SK-N-DZ (cell line): Measurements from ENCODE around the gene MIPOL1. TPM values are rescaled to one million over a fixed set of nuclear protein-coding genes. Genes with fewer than 3 reads are reported as not detected.
"Not testable (repeated sequence)": the region's sequence is repeated elsewhere in the genome, so short reads cannot be mapped to it uniquely, and the experiment has no call there.

Source experiments
- DNase-seq: peaks from one replicate; pipeline ENCODE4 v3.0.0-alpha.2; 2015; ENCODE audit warnings: low spot score
- polyA plus RNA-seq, 2 experiments: library from polyadenylated mRNA; depleted of rRNA; stranded (reverse); fragments of >200 nt; gene quantifications; 2 replicates each; pipeline ENCODE4 v1.2.3, GENCODE V29; 2014

Gene MIPOL1, protein sequence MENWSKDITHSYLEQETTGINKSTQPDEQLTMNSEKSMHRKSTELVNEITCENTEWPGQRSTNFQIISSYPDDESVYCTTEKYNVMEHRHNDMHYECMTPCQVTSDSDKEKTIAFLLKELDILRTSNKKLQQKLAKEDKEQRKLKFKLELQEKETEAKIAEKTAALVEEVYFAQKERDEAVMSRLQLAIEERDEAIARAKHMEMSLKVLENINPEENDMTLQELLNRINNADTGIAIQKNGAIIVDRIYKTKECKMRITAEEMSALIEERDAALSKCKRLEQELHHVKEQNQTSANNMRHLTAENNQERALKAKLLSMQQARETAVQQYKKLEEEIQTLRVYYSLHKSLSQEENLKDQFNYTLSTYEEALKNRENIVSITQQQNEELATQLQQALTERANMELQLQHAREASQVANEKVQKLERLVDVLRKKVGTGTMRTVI
- 0.08 and 0.17 TPM in 2 replicates for polyA plus RNA-seq (2014; cell fraction: cytosol; rRNA removed)
- 0.14 and 0.29 TPM in 2 replicates for polyA plus RNA-seq (2014; cell fraction: nucleus; rRNA removed)

DNA sequence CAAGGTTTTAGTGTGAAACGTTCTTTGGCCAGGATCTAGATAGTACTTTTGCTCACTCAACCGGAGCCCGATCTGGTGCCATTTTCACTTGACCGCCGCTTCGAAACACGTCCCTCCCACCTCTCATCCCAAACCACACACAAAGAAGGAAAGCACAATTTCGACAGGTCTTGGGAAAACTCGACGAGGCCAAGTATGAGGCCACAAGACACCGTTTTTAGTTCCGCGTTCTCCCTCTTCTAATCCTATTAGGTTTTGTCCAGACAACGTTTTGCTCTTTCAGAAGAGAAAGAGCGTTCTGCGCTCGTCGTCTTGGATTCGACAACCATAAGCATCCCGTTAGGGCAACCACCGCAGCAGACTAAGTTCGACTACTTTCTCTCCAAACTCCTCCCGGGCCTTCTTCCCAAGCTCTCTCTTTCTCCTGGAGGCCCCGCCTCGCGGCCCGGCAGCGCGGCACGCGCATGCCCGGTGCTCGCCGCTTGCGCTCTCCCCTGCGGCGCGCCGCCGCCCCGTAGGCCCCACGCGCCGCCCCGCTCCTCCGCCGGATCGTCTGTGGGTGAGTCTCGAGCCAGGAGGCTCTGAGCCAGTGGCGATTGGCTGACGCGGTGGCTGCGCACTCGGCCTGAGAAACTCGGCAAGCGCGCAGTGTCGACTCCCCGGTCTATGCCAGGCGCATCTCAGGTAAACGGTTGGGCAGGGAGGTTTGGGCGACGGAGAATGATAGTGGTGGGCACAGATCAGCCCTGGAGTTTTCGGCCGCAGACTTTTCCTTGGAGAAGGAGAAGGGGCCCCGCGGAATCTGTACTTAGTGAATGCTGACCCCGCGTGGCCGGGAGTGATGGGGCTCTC, at the start of gene MIPOL1:
TSS of gene MIPOL1 (plus strand) at position 517 of the 852 bp plus-strand sequence. CDS start 49,952 bp downstream, outside the sequence.
- DNase-seq = no peak

DNA sequence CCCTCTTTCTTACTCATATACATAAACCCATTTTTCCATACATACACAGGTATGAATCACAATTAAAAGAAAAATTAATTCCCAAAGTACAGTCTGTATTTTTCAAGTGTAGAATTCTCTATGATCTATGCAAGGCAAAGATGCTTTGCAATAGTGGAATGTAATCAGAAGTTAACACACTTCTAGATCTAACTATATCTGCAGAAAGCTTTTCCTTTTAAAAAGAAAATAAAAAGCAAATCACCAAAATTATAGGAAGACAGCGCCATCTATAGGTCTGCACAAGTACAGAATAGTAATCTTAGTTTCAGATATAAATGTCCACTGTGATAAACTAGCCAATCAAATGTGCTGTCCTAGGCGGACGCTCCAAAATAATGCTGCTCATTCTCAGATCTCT, 47.3 kb upstream of the MIPOL1 start:
- peak; percentile 4 for DNase-seq

GRCh38 chr14:37153005-37153404, 44.7 kb upstream of the MIPOL1 start:
- DNase-seq = no peak

DNA sequence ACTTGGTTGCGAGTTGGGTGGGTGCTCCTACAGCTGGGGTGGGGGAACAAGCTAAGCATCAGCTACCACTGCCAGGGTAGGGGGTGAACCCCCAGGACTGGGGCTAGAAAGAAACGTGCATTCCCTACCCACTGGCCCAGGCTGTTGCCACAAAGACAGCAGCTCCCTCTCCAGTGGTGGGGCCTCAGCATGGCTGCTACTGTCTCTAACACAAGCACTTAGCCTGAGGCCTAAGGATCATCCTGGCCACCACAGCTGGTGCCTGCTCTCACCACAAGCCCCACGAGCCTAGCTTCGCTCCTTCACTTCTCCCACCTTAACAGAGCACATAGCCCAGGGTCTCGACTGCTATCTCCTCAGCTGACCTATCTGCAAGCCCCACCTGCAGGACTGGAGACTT, 44.3 kb upstream of the MIPOL1 start:
- DNase-seq = no peak

GRCh38 chr14:37157987-37158386, 39.8 kb upstream of the MIPOL1 start:
- no peak for DNase-seq

GRCh38 chr14:37162307-37162706, 35.4 kb upstream of the MIPOL1 start:
- not testable (repeated sequence) for DNase-seq

DNA sequence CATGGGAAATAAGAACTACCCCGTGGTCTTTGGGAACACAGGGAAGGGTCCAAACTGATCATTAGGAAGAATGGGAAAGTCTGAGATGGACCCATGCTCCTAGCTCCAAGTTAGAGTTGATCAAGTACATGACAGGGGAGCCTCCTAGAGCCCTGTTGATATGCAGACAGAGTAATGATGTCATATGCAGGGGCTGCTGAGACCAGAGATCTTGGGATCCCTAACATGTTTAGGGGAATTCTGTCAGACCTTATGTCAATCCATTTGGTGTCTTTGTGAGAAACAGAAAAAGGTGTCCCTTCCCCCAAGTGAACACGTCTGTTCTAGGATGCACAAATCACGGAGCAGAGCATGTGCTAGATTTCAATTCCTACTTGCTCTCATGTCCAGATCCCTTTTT, 31.9 kb upstream of the MIPOL1 start:
- no peak for DNase-seq

- DNase-seq = no peak
Observed at GRCh38 chr14:37167151-37168047, 30.3 kb upstream of the MIPOL1 start.

DNA sequence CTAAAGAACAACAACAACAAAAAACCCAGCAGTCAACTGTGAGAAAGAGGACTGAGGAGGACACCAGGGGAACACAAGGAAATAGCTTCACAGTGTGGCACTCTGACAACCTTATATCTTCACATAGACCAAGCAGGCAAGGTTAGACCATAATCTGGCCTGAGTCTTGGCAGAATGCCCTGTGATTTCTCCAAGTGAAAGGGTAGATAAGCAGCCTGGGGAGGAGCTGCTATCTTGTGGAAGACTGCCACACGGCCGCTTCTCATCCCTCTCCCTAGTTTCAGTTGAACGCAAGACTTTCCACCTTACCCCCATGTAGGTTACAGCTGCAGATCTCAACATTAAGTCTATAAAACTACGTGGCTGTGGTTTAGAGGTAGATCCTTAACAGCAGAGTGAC, 29.0 kb upstream of the MIPOL1 start:
- DNase-seq = no peak

GRCh38 chr14:37170237-37170636, 27.5 kb upstream of the MIPOL1 start:
- no peak for DNase-seq

DNA sequence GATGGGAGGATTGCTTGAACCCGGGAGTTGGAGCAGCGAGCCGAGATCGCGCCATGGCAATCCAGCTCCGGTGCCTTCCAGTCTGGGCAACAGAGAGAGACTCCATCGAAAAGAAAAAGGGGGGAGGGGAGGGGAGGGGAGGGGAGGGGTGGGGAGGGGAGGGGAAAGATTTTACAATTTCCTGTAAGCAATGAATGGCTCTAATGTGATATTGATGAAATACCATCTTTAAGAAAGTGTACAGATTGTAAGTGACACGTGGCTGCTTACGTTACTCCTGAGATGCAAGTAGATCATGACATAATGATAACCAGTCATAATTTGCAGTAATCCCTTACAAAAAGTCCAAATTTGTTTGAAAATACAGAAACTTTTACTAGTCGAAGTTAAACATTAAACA, 26.7 kb upstream of the MIPOL1 start:
- DNase-seq = no peak

GRCh38 chr14:37171678-37172023, 26.1 kb upstream of the MIPOL1 start:
- no peak for DNase-seq

GRCh38 chr14:37172024-37172869, 25.5 kb upstream of the MIPOL1 start, which contains the start of gene SLC25A21:
Gene SLC25A21, minus strand, starts transcription at chr14:37172606.
- no peak for DNase-seq

DNA sequence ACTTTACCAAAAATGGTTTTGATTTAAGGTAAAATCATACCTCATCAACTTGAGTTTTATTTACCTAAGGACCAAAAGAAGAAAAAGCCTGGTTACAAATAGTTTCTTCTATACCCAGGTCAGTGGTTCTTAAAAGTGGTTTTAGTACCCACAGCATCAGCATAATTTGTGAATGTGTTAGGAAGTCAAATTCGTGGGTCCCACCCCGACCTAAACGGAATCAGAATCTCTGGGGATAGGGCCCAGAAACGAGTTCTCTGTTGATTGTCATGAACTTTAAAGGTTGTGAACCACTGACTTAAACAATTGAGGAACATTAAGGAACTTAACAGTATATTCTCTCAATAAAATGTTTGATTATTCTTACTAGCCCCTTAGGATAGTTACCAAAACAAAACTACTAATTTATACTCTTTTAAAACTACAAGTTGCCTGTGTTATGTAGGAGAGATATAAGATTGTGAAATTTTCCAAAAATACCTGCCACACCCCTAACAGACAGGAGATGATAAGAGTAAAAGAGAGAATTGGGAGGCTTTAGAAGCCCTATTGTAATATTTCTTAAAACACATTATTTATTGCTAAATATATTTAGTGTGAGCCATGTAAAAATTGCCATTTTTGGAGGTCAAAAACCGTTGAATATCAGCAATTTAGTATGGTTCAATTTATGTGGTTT, 24.7 kb upstream of the MIPOL1 start:
- DNase-seq = no peak

DNA sequence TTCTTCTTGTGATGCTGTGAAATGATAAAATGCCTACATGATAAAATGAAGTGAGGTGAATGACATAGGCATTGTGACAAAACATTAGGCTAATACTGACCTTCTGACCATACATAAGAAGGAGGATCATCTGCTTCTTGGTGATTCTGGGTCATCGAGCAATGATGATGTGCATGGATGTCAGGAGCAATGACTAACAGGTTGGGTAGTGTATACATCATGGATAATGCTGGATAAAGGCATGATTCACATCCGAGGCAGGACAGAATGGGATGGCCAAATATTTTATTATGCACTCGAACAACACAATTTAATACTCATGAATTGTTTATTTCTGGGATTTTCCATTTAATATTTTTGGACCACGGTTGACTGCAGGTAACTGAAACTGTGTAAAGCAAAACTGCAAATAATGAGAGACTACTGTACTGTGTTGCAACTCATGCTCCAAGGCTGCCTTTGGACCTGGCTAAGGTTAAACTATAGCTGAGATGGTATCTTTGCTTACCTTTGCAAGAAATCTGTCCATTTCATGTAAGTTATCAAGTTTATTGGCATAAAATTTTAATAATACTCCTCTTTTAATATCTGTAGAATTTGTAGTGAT, 17.7 kb upstream of the MIPOL1 start:
- DNase-seq = no peak

DNA sequence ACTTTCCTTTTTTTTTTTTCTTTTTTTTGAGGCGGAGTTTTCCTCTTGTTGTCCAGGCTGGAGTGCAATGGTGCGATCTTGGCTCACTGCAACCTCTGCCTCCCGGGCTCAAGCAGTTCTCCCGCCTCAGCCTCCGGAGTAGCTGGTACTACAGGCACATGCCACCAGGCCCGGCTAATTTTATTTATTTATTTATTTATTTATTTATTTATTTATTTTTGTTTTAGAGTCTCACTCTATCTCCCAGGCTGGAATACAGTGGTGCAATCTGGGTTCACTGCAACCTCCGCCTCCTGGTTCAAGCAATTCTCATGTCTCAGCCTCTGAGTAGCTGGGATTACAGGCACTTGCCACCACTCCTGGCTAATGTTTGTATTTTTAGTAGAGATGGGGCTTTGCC, 16.9 kb upstream of the MIPOL1 start:
- DNase-seq = not testable (repeated sequence)

DNA sequence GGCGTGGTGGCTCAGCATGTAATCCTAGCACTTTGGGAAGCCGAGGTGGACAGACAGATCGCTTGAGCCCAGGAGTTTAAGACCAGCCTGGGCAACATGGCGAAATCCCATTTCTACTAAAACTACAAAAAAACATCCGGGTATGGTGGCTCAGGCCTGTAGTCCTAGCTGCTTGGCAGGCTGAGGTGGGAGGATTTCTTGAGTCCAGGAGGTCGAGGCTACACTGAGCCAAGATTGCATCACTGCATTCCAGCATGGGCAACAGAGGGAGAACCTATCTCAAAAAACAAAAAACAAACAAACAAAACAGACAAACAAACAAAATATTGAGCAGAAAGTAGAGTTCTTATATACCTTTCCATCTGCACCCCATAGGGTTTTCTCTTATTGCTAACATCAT, 16.3 kb upstream of the MIPOL1 start:
- no peak for DNase-seq

GRCh38 chr14:37184520-37184919, 13.2 kb upstream of the MIPOL1 start:
- DNase-seq = not testable (repeated sequence)

DNA sequence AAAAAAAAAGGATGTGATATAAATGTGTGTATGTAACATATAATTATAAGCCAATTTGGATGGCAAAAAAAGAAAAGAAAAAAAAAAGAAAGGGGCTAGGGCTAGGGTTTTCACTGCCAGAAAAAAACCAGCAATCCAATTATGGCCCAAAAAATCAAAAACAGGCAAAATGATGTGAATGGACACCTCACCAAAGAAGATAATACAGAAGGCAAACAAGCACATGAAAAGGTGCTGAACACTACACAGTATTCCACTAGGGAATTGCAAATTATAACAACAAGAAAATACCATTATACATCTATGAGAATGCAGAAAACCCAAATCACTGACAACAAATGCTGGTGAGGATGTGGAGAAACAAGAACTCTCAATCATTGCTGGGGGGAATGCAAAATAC, 12.1 kb upstream of the MIPOL1 start:
- no peak for DNase-seq
